MM.1S (cell line): ENCODE results near the gene ANKRD44.

Source experiments
- EZH2 ChIP-seq: fragments of 300-600 bp; sonication (generic); optimal IDR thresholded peaks from 2 replicates; pipeline ENCODE3; 2017; ENCODE audit warnings: low read depth, mild to moderate bottlenecking, antibody characterized with exemption, low read length, mixed read lengths
- TF ChIP-seq, protein P1 (sequence below): fragments of 300-600 bp; sonication (generic); IDR thresholded peaks from 2 replicates; pipeline ENCODE4 v1.5.1; 2016; ENCODE audit warnings: antibody characterized with exemption, low read length, mixed read lengths

DNA sequence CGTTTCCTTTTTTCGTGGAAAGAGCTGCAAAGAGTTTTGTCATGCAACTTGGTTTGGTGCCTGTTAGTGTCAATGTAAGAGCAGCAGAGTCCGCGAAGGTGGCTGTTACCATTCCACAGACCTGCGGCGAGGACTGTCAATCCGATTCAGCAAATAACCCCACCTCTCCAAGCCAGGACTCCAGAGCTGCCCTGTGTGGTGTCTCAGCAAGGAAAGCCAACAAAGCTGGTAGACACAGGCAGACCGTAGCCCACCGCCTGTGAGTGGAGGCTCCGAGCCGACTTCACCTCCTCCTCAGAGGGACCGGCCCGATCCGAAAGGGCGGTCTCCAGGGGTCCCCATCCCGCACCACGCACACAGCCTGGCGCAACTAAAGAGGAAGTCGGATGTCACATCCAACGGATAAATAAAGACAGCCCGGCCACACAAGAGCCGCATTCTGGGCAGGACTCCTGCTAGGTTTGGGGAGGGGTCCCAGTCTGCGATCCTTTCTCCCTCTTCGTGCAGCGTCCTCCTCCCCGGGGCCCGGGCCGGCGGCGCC lies 819 bp downstream of the ANKRD44 start:
- TF ChIP-seq EZH2, result no peak
- TF ChIP-seq, protein P1, sequence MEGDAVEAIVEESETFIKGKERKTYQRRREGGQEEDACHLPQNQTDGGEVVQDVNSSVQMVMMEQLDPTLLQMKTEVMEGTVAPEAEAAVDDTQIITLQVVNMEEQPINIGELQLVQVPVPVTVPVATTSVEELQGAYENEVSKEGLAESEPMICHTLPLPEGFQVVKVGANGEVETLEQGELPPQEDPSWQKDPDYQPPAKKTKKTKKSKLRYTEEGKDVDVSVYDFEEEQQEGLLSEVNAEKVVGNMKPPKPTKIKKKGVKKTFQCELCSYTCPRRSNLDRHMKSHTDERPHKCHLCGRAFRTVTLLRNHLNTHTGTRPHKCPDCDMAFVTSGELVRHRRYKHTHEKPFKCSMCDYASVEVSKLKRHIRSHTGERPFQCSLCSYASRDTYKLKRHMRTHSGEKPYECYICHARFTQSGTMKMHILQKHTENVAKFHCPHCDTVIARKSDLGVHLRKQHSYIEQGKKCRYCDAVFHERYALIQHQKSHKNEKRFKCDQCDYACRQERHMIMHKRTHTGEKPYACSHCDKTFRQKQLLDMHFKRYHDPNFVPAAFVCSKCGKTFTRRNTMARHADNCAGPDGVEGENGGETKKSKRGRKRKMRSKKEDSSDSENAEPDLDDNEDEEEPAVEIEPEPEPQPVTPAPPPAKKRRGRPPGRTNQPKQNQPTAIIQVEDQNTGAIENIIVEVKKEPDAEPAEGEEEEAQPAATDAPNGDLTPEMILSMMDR, result no peak
